A549 (cell line): ENCODE results near the gene MDGA2. TPM values are rescaled to one million over a fixed set of nuclear protein-coding genes. Genes with fewer than 3 reads are reported as not detected.

Experiments used
- ATAC-seq, 2 experiments: fragments of 200-7000 bp in 1 of 2; fragments of >200 bp in 1 of 2; cut with Nextera tagmentation in 1 of 2; cut with Tn5 transposase in 1 of 2; 3 replicates each; pipeline versions ENCODE4 v1.8.0 to v1.9.1; 2018 to 2020; ENCODE audit warnings: mild to moderate bottlenecking in 1 of 2, moderate library complexity in 1 of 2
- CTCF ChIA-PET: fragments of 300-600 bp; sonication (Branson Sonifier 250); formaldehyde crosslinking; extraction: SDS; loops from one replicate; lab custom pipeline; 2021; ENCODE audit warnings: antibody characterized with exemption, inconsistent platforms; lab: Yijun Ruan, JAX
- POLR2A ChIA-PET: fragments of 350-600 bp; formaldehyde crosslinking; extraction: SDS; loops from one replicate; lab custom pipeline; 2021; ENCODE audit warnings: antibody characterized with exemption, inconsistent platforms; lab: Yijun Ruan, JAX
- DNase-seq, 2 experiments: peaks; one replicate each; pipeline versions ENCODE4 v3.0.0 to v3.0.0-alpha.2; 2011 to 2016; ENCODE audit warnings: low read depth in 1 of 2, low spot score in 1 of 2
- FAIRE-seq: peaks from 2 replicates; lab custom pipeline; 2011; peaks lifted over from hg19 to GRCh38; lab: Jason Lieb, UNC
- H3K27ac ChIP-seq, 2 experiments: fragments of >200 bp; sonication (Bioruptor Twin); formaldehyde crosslinking; 3 replicates each; pipeline ENCODE4 v1.5.1; 2016 to 2017
- H3K4me1 ChIP-seq: fragments of >200 bp; sonication (Bioruptor Twin); formaldehyde crosslinking; 3 replicates; pipeline ENCODE4 v1.6.1; 2016
- H3K4me2 ChIP-seq: fragments of >200 bp; sonication (Bioruptor Twin); formaldehyde crosslinking; 3 replicates; pipeline ENCODE4 v1.6.1; 2016
- H3K4me3 ChIP-seq: fragments of >200 bp; sonication (Bioruptor Twin); formaldehyde crosslinking; 3 replicates; pipeline ENCODE4 v1.5.1; 2016
- H3K9me3 ChIP-seq: fragments of >200 bp; sonication (Bioruptor Twin); formaldehyde crosslinking; 3 replicates; pipeline ENCODE4 v1.6.1; 2016
- ATOH8 ChIP-seq: fragments of 250-450 bp; sonication (Bioruptor Pico); IDR thresholded peaks from 2 replicates; pipeline ENCODE4 v1.5.0; 2020; ENCODE audit warnings: low read depth, mild to moderate bottlenecking, moderate library complexity
- BHLHE40 ChIP-seq: IDR thresholded peaks from 2 replicates; pipeline ENCODE4 v1.6.1; 2012; ENCODE audit warnings: low read depth, low read length, inconsistent platforms
- CBX8 ChIP-seq: fragments of 200-600 bp; sonication (generic); IDR thresholded peaks from 2 replicates; pipeline ENCODE4 v1.6.1; 2016
- CHD4 ChIP-seq: fragments of 200-600 bp; sonication (generic); IDR thresholded peaks from 2 replicates; pipeline ENCODE4 v1.6.1; 2016; ENCODE audit warnings: antibody characterized with exemption, mild to moderate bottlenecking, borderline replicate concordance
- E2F6 ChIP-seq: IDR thresholded peaks from 2 replicates; pipeline ENCODE4 v1.6.1; 2012; ENCODE audit warnings: low read depth, borderline replicate concordance
- ELK1 ChIP-seq: fragments of 150-350 bp; IDR thresholded peaks from 2 replicates; pipeline ENCODE4 v1.6.1; 2014; ENCODE audit warnings: low read depth, mild to moderate bottlenecking, low read length
- FOSB ChIP-seq: fragments of 250-450 bp; sonication (Bioruptor Pico); IDR thresholded peaks from 2 replicates; pipeline ENCODE4 v1.5.0; 2020; ENCODE audit warnings: mild to moderate bottlenecking, moderate library complexity
- FOSL2 ChIP-seq, 2 experiments: fragments of 450-650 bp in 1 of 2; fragments of >200 bp in 1 of 2; sonication (Bioruptor Twin) in 1 of 2; formaldehyde crosslinking; IDR thresholded peaks; 2 replicates each; pipeline versions ENCODE4 v1.5.0 to v1.6.1; 2016 to 2020; ENCODE audit warnings: mild to moderate bottlenecking in 1 of 2, moderate library complexity in 1 of 2
- FOXS1 ChIP-seq: fragments of 250-450 bp; sonication (Bioruptor Pico); IDR thresholded peaks from 2 replicates; pipeline ENCODE4 v1.5.0; 2020; ENCODE audit warnings: mild to moderate bottlenecking, moderate library complexity
- GATA3 ChIP-seq: IDR thresholded peaks from 2 replicates; pipeline ENCODE4 v1.6.1; 2012; ENCODE audit warnings: borderline replicate concordance
- HEYL ChIP-seq: fragments of 250-450 bp; sonication (Bioruptor Pico); IDR thresholded peaks from 2 replicates; pipeline ENCODE4 v1.8.0; 2021; ENCODE audit warnings: mild to moderate bottlenecking, moderate library complexity
- HOXB13 ChIP-seq: fragments of 250-450 bp; sonication (Bioruptor Pico); IDR thresholded peaks from 2 replicates; pipeline ENCODE4 v1.5.0; 2020; ENCODE audit warnings: low read depth, mild to moderate bottlenecking, moderate library complexity
- HOXB5 ChIP-seq: fragments of 250-450 bp; sonication (Bioruptor Pico); IDR thresholded peaks from 2 replicates; pipeline ENCODE4 v1.5.0; 2020; ENCODE audit warnings: mild to moderate bottlenecking, moderate library complexity
- JUNB ChIP-seq: fragments of >200 bp; sonication (Bioruptor Twin); formaldehyde crosslinking; IDR thresholded peaks from 2 replicates; pipeline ENCODE4 v1.6.1; 2016
- KDM1A ChIP-seq: fragments of 200-600 bp; sonication (generic); IDR thresholded peaks from 2 replicates; pipeline ENCODE4 v1.6.1; 2016; ENCODE audit warnings: low read depth, mild to moderate bottlenecking
- MAFK ChIP-seq: fragments of 450-650 bp; IDR thresholded peaks from 2 replicates; pipeline ENCODE4 v1.6.1; 2014; ENCODE audit not compliant: partially characterized antibody
- NFE2L2 ChIP-seq: fragments of 150-350 bp; conservative IDR thresholded peaks from 2 replicates; pipeline ENCODE4 v1.6.1; 2014; ENCODE audit warnings: low read length
- NPAS2 ChIP-seq: fragments of 250-450 bp; sonication (Bioruptor Pico); IDR thresholded peaks from 2 replicates; pipeline ENCODE4 v1.8.0; 2022; ENCODE audit warnings: mild to moderate bottlenecking, moderate library complexity, borderline replicate concordance
- PBX3 ChIP-seq: IDR thresholded peaks from 2 replicates; pipeline ENCODE4 v1.6.1; 2012
- POLR2AphosphoS2 ChIP-seq: conservative IDR thresholded peaks from 2 replicates; pipeline ENCODE4 v1.6.1; 2012; ENCODE audit warnings: low read length, improper control_type of control experiment, inconsistent platforms
- RAD21 ChIP-seq, 2 experiments: fragments of >200 bp in 1 of 2; sonication (Bioruptor Twin) in 1 of 2; formaldehyde crosslinking in 1 of 2; IDR thresholded peaks in 1 of 2; conservative IDR thresholded peaks in 1 of 2; 2 replicates in 1 of 2; 3 replicates in 1 of 2; pipeline ENCODE4 v1.6.1; 2012 to 2018; ENCODE audit warnings: inconsistent platforms in 1 of 2
- RARB ChIP-seq: fragments of 250-450 bp; sonication (Bioruptor Pico); IDR thresholded peaks from 2 replicates; pipeline ENCODE4 v1.8.0; 2021; ENCODE audit warnings: mild to moderate bottlenecking, moderate library complexity
- RCOR1 ChIP-seq: fragments of 150-350 bp; IDR thresholded peaks from 2 replicates; pipeline ENCODE4 v1.6.1; 2014; ENCODE audit warnings: antibody characterized with exemption, low read length, low read depth
- RFX5 ChIP-seq: fragments of 450-650 bp; IDR thresholded peaks from 2 replicates; pipeline ENCODE4 v1.7.1; 2014; ENCODE audit warnings: antibody characterized with exemption, mild to moderate bottlenecking, moderate library complexity
- RNF2 ChIP-seq: fragments of 200-600 bp; sonication (generic); IDR thresholded peaks from 2 replicates; pipeline ENCODE4 v1.6.1; 2016; ENCODE audit warnings: low read depth, mild to moderate bottlenecking, antibody characterized with exemption, moderate library complexity, borderline replicate concordance
- SMC3 ChIP-seq: fragments of >200 bp; sonication (Bioruptor Twin); formaldehyde crosslinking; IDR thresholded peaks from 3 replicates; pipeline ENCODE4 v1.6.1; 2018; ENCODE audit warnings: inconsistent platforms
- TP53 ChIP-seq: fragments of 250-450 bp; sonication (Bioruptor Pico); IDR thresholded peaks from 2 replicates; pipeline ENCODE4 v1.5.0; 2021; ENCODE audit warnings: mild to moderate bottlenecking, moderate library complexity
- USF2 ChIP-seq: fragments of 450-650 bp; IDR thresholded peaks from 2 replicates; pipeline ENCODE4 v1.6.1; 2014; ENCODE audit warnings: antibody characterized with exemption
- ZC3H11A ChIP-seq: fragments of 450-650 bp; IDR thresholded peaks from 2 replicates; pipeline ENCODE4 v1.6.1; 2014; ENCODE audit warnings: antibody characterized with exemption, mild to moderate bottlenecking
- ZFP36 ChIP-seq: fragments of 450-650 bp; IDR thresholded peaks from 2 replicates; pipeline ENCODE4 v1.6.1; 2014; ENCODE audit warnings: borderline replicate concordance; ENCODE audit not compliant: partially characterized antibody
- ZSCAN20 ChIP-seq: fragments of 250-450 bp; sonication (Bioruptor Pico); IDR thresholded peaks from 2 replicates; pipeline ENCODE4 v1.8.0; 2022; ENCODE audit warnings: mild to moderate bottlenecking, moderate library complexity
- WGBS: methylation state at CpG from one replicate; pipeline ENCODE4 v1.1.6; 2017; ENCODE audit errors: missing lambda C conversion rate; 5-methylcytosine and 5-hydroxymethylcytosine counted together
- polyA plus RNA-seq, 4 experiments: library from polyadenylated mRNA; depleted of rRNA in 3 of 4; stranded (reverse); fragments of >200 nt; fragmentation: RNase III in 1 of 4; extraction: RNeasy Plus Mini Kit Qiagen cat#74134 plus additional on column Dnase treatment in 1 of 4; gene quantifications; 2 replicates in 3 of 4; 3 replicates in 1 of 4; pipeline ENCODE4 v1.2.3, GENCODE V29; 2011 to 2017

Gene MDGA2
- polyA plus RNA-seq, 2 of the 4 experiments (the other 2 are of a cell fraction): 0.08 to 0.12 TPM

GRCh38 chr14:47507861-47508260 lies 167.5 kb downstream of the MDGA2 start:
- no peak for FAIRE-seq

GRCh38 chr14:47500369-47500768 lies 175.0 kb downstream of the MDGA2 start:
- no peak for ATAC-seq
- Histone ChIP-seq H3K4me2 (no peak overlapping the region), H3K9me3 (no peaks in the 10 kb centered on the region), H3K4me3 (no peak overlapping the region)
- POLR2A ChIA-PET: no interaction called here
- TF ChIP-seq BHLHE40 (no peak), ATOH8 (CRISPR knock-in tag) (no peak), KDM1A (no peak), MAFK (no peak), FOSB (CRISPR knock-in tag) (no peak), PBX3 (no peak), CBX8 (no peak), JUNB (no peak), NFE2L2 (no peak), ZFP36 (no peak), NPAS2 (CRISPR knock-in tag) (no peak), ELK1 (no peak), CHD4 (no peak), SMC3 (no peak), RCOR1 (no peak), RARB (no peak)
- TF ChIP-seq, all 56 proteins: peak for 0
- Histone ChIP-seq H3K4me1 (no peaks in the 10 kb centered on the region), H3K27ac (no peak overlapping the region)
- 0% methylated on average over 1 of the region's 1 CpG for WGBS
- DNase-seq (no peak), FAIRE-seq (no peak)
- CTCF ChIA-PET: no interaction called here

More at GRCh38 chr14:47507861-47508260, 167.5 kb downstream of the MDGA2 start:
- WGBS: 3% methylated on average over 2 of the region's 2 CpGs
- Histone ChIP-seq H3K9me3 (no peaks in the 10 kb centered on the region), H3K4me1 (no peaks in the 10 kb centered on the region), H3K4me2 (no peak overlapping the region), H3K27ac (no peak overlapping the region)
- CTCF ChIA-PET: no interaction called here
- ATAC-seq: no peak
- POLR2A ChIA-PET: no interaction called here
- no peak for DNase-seq
- TF ChIP-seq ZC3H11A (no peak), ZSCAN20 (CRISPR knock-in tag) (no peak), HOXB5 (CRISPR knock-in tag) (no peak), RAD21 (conservative IDR thresholded peaks at IDR 0.05 in 1 of 2, IDR thresholded peaks at IDR 0.05 in 1 of 2) (no peak), E2F6 (no peak), HOXB13 (CRISPR knock-in tag) (no peak), USF2 (no peak), RCOR1 (no peak), RFX5 (no peak), TP53 (no peak), FOSL2 (IDR thresholded peaks at IDR 0.05) (no peak), FOSL2 (CRISPR knock-in tag; IDR thresholded peaks at IDR 0.05) (no peak), JUNB (no peak), POLR2AphosphoS2 (no peak), NPAS2 (CRISPR knock-in tag) (no peak), RNF2 (no peak), FOSB (CRISPR knock-in tag) (no peak), GATA3 (no peak), FOXS1 (CRISPR knock-in tag) (no peak), CHD4 (no peak), HEYL (CRISPR knock-in tag) (no peak)
- TF ChIP-seq, all 56 proteins: peak for 0
- no peak overlapping the region for H3K4me3 ChIP-seq
